Upper lobe of left lung (tissue), 4 donors: ENCODE data around the gene BROX.

Experiments
- CTCF ChIP-seq, 6 experiments: fragments of 450-650 bp in 4 of 6; fragments of 200-600 bp in 2 of 6; sonication (generic) in 2 of 6; IDR thresholded peaks; one replicate each; pipeline ENCODE4 v1.5.1; 2016 to 2019; ENCODE audit warnings: antibody characterized with exemption in 6 of 6
- EP300 ChIP-seq, 4 donors: sonication (generic); formaldehyde crosslinking; IDR thresholded peaks; one replicate each; pipeline ENCODE4 v1.5.1; 2017; ENCODE audit warnings: antibody characterized with exemption in 4 of 4, control low read depth in 2 of 4
- POLR2A ChIP-seq, 4 donors: fragments of 450-650 bp; IDR thresholded peaks; one replicate each; pipeline ENCODE4 v1.5.1; 2016 to 2017; ENCODE audit warnings: antibody characterized with exemption in 4 of 4, mild to moderate bottlenecking in 2 of 4
- POLR2AphosphoS5 ChIP-seq, 2 donors: sonication (generic); formaldehyde crosslinking; IDR thresholded peaks; one replicate each; pipeline ENCODE4 v1.5.1; 2017; ENCODE audit warnings: antibody characterized with exemption in 2 of 2

- no peak for TF ChIP-seq CTCF (IDR thresholded peaks at IDR 0.05)
- no peak for TF ChIP-seq POLR2A (IDR thresholded peaks at IDR 0.05)
- TF ChIP-seq EP300 (IDR thresholded peaks at IDR 0.05), result no peak
- no peak for TF ChIP-seq POLR2AphosphoS5 (IDR thresholded peaks at IDR 0.05)
Measured at GRCh38 chr1:222663431-222663934, 48.9 kb upstream of the BROX start.
